Measurements from ENCODE around the gene RNF26.

The RNF26 gene

DNA sequence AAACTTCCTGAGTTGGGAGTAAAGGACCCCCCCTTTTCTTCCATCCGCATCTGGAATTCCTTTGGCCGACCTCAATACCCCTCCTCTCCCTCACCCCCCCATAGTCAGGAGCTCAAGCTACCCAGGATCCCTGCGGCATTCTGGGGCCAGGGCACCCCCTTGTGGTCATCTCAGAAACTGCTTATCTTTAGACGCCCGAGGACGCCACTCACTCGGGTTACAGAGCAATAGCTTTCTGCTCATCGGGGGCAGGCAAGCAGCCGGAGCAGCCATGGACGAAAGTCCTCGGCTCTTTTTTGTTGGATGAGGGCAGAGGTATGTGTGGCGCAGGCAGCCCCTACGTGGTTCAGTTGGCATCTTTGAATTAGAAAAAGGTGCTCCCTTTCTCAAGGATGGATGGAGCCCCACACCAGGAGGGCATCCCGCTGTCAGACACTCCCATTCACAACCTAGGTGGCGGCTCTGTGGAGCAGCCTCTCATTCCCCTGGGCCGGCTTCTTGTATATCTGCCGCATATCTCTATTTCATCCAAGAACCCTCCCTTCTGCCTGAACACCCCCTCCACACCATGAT is 4.1 kb downstream of the RNF26 start:
- Histone ChIP-seq H3K27ac (no peak overlapping the region), H3K36me3 (no peaks in the 10 kb centered on the region), H3K27me3 (ENCODE audit: insufficient read depth, low read depth, severe bottlenecking) (peaks cover 25% of the 10 kb centered on the region), H3K9me3 (ENCODE audit: severe bottlenecking) (no peaks in the 10 kb centered on the region), H3K4me3 (ENCODE audit: low read depth, low read length) (peak overlapping the region; percentile 13)
- TF ChIP-seq, protein P1, sequence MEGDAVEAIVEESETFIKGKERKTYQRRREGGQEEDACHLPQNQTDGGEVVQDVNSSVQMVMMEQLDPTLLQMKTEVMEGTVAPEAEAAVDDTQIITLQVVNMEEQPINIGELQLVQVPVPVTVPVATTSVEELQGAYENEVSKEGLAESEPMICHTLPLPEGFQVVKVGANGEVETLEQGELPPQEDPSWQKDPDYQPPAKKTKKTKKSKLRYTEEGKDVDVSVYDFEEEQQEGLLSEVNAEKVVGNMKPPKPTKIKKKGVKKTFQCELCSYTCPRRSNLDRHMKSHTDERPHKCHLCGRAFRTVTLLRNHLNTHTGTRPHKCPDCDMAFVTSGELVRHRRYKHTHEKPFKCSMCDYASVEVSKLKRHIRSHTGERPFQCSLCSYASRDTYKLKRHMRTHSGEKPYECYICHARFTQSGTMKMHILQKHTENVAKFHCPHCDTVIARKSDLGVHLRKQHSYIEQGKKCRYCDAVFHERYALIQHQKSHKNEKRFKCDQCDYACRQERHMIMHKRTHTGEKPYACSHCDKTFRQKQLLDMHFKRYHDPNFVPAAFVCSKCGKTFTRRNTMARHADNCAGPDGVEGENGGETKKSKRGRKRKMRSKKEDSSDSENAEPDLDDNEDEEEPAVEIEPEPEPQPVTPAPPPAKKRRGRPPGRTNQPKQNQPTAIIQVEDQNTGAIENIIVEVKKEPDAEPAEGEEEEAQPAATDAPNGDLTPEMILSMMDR (IDR thresholded peaks at IDR 0.05; ENCODE audit: low read depth, low read length) = peak; percentile 67
- peak; percentile 82 for DNase-seq

GRCh38 chr11:119338965-119339588 is 4.8 kb downstream of the RNF26 start:
- Histone ChIP-seq H3K27ac (no peak overlapping the region), H3K27me3 (ENCODE audit: insufficient read depth, low read depth, severe bottlenecking) (peaks cover 25% of the 10 kb centered on the region), H3K9me3 (ENCODE audit: severe bottlenecking) (no peaks in the 10 kb centered on the region), H3K4me3 (ENCODE audit: low read depth, low read length) (peak overlapping the region; percentile 13), H3K36me3 (no peaks in the 10 kb centered on the region)
- DNase-seq = no peak
- TF ChIP-seq, protein P1 (IDR thresholded peaks at IDR 0.05; ENCODE audit: low read depth, low read length) = no peak

- no peaks in the 10 kb centered on the region for H3K9me3 ChIP-seq (ENCODE audit: severe bottlenecking)
- TF ChIP-seq, protein P1 (IDR thresholded peaks at IDR 0.05; ENCODE audit: low read depth, low read length) = peak; percentile 89
- peaks cover 25% of the 10 kb centered on the region for H3K27me3 ChIP-seq (ENCODE audit: insufficient read depth, low read depth, severe bottlenecking)
- peak; percentile 76 for DNase-seq
- H3K36me3 ChIP-seq = no peaks in the 10 kb centered on the region
- no peak overlapping the region for H3K27ac ChIP-seq
- H3K4me3 ChIP-seq (ENCODE audit: low read depth, low read length) = peak overlapping the region; percentile 44
Measured at GRCh38 chr11:119339589-119340334, 5.4 kb downstream of the RNF26 start.

- H3K36me3 ChIP-seq = no peaks in the 10 kb centered on the region
- H3K4me3 ChIP-seq (ENCODE audit: low read depth, low read length) = peak within 1 kb of the TSS; percentile 44
- TF ChIP-seq, protein P1 (IDR thresholded peaks at IDR 0.05; ENCODE audit: low read depth, low read length) = no peak
- DNase-seq = no peak
- peaks cover 25% of the 10 kb centered on the region for H3K27me3 ChIP-seq (ENCODE audit: insufficient read depth, low read depth, severe bottlenecking)
- H3K27ac ChIP-seq = no peak within 1 kb of the TSS
- no peaks in the 10 kb centered on the region for H3K9me3 ChIP-seq (ENCODE audit: severe bottlenecking)
Measured at GRCh38 chr11:119340335-119341221, 6.3 kb downstream of the RNF26 start, which contains the start of gene C1QTNF5. Gene C1QTNF5, minus strand, starts transcription at chr11:119340883. Its CDS starts 486 bp downstream, at chr11:119340397.

DNA sequence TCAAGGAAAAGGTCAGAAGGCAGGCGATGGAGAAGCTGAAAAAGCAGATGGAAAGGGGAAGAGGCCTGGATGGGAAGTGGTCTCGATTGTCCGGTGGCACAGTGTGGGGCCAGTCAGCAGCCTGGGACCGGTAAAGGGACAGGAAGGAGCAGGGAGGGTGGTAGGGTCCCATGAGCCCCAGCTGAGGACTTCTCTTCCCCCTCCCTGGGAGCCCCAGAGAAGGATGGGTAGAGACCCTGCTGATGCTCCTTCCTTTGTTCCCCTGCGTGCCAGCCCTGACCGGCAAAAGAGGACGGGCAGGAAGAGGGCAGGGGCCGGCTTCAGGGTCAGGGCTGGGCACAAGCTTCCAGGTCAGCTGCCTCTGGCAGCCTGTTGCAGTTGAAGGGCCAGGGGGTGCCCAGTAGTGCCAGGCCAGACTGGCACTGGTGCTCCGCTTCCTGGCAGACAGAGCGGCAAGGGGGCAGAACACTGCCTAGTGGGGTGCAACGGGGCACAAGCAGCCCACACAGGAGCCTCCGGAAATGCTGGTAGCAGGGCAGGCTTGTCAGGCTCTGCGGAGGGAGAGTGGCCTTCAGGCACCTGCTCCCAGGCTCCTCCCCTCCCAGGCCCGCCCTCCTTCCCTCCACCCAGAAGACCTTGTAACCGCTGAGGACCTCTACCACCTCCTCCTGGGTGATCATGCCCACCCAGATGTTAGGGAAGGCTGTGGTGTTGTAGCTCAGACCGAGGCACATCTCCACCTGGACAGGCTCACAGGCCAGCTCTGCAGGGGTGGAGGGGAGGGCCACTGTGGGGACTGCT is 7.1 kb downstream of the RNF26 start:
- H3K9me3 ChIP-seq (ENCODE audit: severe bottlenecking) = no peaks in the 10 kb centered on the region
- H3K4me3 ChIP-seq (ENCODE audit: low read depth, low read length) = no peak overlapping the region
- H3K27ac ChIP-seq = no peak overlapping the region
- no peak for DNase-seq
- TF ChIP-seq, protein P1 (IDR thresholded peaks at IDR 0.05; ENCODE audit: low read depth, low read length) = no peak
- no peaks in the 10 kb centered on the region for H3K36me3 ChIP-seq
- peaks cover 25% of the 10 kb centered on the region for H3K27me3 ChIP-seq (ENCODE audit: insufficient read depth, low read depth, severe bottlenecking)
